IPS-18a (cell line): ENCODE measurements around the gene HRH2.

ENCODE experiments used
- H3K27ac ChIP-seq: one replicate; pipeline ENCODE4 v1.5.1; 2013; ENCODE audit warnings: low read length
- H3K27me3 ChIP-seq: one replicate; pipeline ENCODE4 v1.6.1; 2013; ENCODE audit warnings: mild to moderate bottlenecking, low read length; ENCODE audit not compliant: control insufficient read depth, insufficient read depth
- H3K36me3 ChIP-seq: one replicate; pipeline ENCODE4 v1.6.1; 2013; ENCODE audit warnings: low read depth, low read length; ENCODE audit not compliant: control insufficient read depth
- H3K4me1 ChIP-seq: one replicate; pipeline ENCODE4 v1.6.1; 2013; ENCODE audit warnings: low read depth, low read length; ENCODE audit not compliant: control insufficient read depth
- H3K4me3 ChIP-seq: one replicate; pipeline ENCODE4 v1.5.1; 2013; ENCODE audit warnings: low read length
- H3K9ac ChIP-seq: one replicate; pipeline ENCODE4 v1.6.1; 2013; ENCODE audit warnings: mild to moderate bottlenecking, low read length, moderate library complexity
- H3K9me3 ChIP-seq: one replicate; pipeline ENCODE4 v1.6.1; 2013; ENCODE audit warnings: low read depth, low read length; ENCODE audit not compliant: control insufficient read depth

The HRH2 gene

DNA sequence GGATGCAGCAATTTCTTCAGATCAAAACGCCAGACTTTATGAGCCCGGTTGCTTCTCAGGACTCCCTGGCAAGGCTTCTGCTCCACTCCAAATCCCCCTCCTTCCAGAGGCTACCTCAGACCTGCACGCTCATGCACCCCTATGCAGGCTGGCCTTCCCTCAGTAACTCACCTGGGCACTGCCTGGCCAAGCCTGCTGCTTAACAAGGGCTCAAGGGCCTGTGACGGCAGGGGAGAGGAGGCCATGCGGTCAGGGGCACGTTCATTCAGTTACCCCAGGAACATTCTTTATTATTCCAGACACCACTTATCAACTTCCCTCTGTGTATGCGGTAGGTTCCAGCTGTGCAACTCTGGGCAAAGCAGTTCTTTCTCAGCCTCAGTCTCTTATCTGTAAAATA lies 79.6 kb downstream of the HRH2 start:
- Histone ChIP-seq H3K4me1 (no peaks in the 10 kb centered on the region), H3K4me3 (no peak overlapping the region), H3K36me3 (no peaks in the 10 kb centered on the region), H3K27ac (no peak overlapping the region), H3K9me3 (no peaks in the 10 kb centered on the region), H3K27me3 (no peaks in the 10 kb centered on the region), H3K9ac (no peak overlapping the region)

DNA sequence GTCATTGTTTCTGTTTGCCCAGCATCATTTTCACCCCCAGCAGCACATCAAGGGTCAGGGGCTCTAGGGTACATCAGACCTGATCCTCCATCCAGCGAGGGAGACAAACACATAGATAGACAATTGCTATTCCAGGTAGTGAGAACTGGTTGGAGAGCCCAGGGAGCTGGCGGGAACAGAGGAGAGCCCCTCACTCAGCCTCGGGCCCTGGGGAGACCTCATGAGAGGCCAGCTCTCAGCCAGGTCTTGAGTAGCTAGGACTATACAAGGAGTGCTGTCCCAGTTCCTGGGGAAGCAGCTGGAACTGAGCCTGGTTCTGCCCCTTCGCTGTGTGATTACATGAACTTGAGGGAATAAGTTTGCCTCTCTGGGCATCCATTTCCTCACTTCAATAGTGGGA lies 80.3 kb downstream of the HRH2 start:
- Histone ChIP-seq H3K4me3 (no peak overlapping the region), H3K4me1 (no peaks in the 10 kb centered on the region), H3K27ac (no peak overlapping the region), H3K9me3 (no peaks in the 10 kb centered on the region), H3K9ac (no peak overlapping the region), H3K36me3 (no peaks in the 10 kb centered on the region), H3K27me3 (no peaks in the 10 kb centered on the region)

DNA sequence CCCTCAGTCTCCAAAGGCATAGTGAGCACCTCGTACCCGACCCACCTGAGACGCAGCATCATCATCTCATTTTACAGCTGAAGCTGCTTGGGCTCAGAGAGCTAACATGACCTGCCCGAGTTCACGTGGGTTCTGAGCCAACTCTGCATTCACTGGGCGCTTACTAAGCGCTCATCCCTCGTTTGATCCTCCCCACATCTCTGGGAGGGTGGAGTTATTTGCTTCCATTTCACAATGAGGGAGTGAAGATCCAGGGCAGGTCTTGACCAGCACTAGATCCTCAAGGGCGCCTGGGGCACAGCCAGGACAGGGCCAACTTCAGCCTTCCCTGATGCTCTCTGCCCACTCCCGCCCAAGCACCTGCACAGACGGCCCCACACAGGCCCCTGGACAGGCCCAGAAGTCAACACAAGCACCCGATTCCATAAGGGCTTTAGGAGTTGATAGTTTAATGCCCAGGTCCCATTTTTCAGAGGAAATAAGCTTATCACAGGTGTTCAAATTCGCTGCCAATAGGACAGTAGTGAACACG lies 80.8 kb downstream of the HRH2 start:
- H3K36me3 ChIP-seq: no peaks in the 10 kb centered on the region
- no peak overlapping the region for H3K27ac ChIP-seq
- no peaks in the 10 kb centered on the region for H3K27me3 ChIP-seq
- no peak overlapping the region for H3K9ac ChIP-seq
- H3K4me3 ChIP-seq: no peak overlapping the region
- H3K9me3 ChIP-seq: no peaks in the 10 kb centered on the region
- no peaks in the 10 kb centered on the region for H3K4me1 ChIP-seq

GRCh38 chr5:175740014-175740413 lies 82.1 kb downstream of the HRH2 start:
- H3K4me1 ChIP-seq: no peaks in the 10 kb centered on the region
- H3K9me3 ChIP-seq: no peaks in the 10 kb centered on the region
- H3K27me3 ChIP-seq: no peaks in the 10 kb centered on the region
- no peak overlapping the region for H3K4me3 ChIP-seq
- H3K36me3 ChIP-seq: no peaks in the 10 kb centered on the region
- H3K27ac ChIP-seq: no peak overlapping the region
- H3K9ac ChIP-seq: no peak overlapping the region

DNA sequence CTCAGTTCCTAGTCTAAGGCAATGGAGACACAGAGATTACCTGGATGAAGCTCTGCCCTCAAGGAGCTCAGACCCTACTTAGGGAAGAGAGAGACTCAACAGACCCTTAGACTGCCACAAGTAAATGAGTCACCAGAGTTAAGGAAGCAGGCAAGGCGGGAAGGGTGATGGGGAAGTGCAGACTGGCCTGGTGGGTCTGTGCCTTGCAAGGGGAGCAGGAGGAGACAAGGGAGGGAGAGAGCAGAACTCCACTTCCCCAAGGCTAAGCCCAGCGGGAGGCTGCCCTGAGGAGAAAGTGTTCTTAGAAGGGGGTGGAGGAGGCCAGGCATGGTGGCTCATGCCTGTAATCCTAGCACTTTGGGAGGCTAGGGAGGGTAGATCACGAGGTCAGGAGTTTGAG lies 83.7 kb downstream of the HRH2 start:
- no peak overlapping the region for H3K4me3 ChIP-seq
- no peaks in the 10 kb centered on the region for H3K27me3 ChIP-seq
- H3K4me1 ChIP-seq: no peaks in the 10 kb centered on the region
- H3K27ac ChIP-seq: no peak overlapping the region
- H3K9ac ChIP-seq: no peak overlapping the region
- H3K9me3 ChIP-seq: no peaks in the 10 kb centered on the region
- H3K36me3 ChIP-seq: no peaks in the 10 kb centered on the region

GRCh38 chr5:175742290-175742994 lies 84.6 kb downstream of the HRH2 start:
- H3K27ac ChIP-seq: no peak overlapping the region
- no peaks in the 10 kb centered on the region for H3K27me3 ChIP-seq
- H3K9ac ChIP-seq: no peak overlapping the region
- H3K9me3 ChIP-seq: no peaks in the 10 kb centered on the region
- H3K4me1 ChIP-seq: peaks cover 3% of the 10 kb centered on the region
- H3K36me3 ChIP-seq: no peaks in the 10 kb centered on the region
- H3K4me3 ChIP-seq: no peak overlapping the region

- no peaks in the 10 kb centered on the region for H3K36me3 ChIP-seq
- no peak overlapping the region for H3K9ac ChIP-seq
- no peaks in the 10 kb centered on the region for H3K9me3 ChIP-seq
- no peak overlapping the region for H3K27ac ChIP-seq
- no peaks in the 10 kb centered on the region for H3K27me3 ChIP-seq
- no peak overlapping the region for H3K4me3 ChIP-seq
- peaks cover 3% of the 10 kb centered on the region for H3K4me1 ChIP-seq
Observed at GRCh38 chr5:175743676-175744210, 85.9 kb downstream of the HRH2 start.

GRCh38 chr5:175745210-175745609 lies 87.3 kb downstream of the HRH2 start:
- H3K9me3 ChIP-seq: no peaks in the 10 kb centered on the region
- no peak overlapping the region for H3K27ac ChIP-seq
- H3K36me3 ChIP-seq: no peaks in the 10 kb centered on the region

DNA sequence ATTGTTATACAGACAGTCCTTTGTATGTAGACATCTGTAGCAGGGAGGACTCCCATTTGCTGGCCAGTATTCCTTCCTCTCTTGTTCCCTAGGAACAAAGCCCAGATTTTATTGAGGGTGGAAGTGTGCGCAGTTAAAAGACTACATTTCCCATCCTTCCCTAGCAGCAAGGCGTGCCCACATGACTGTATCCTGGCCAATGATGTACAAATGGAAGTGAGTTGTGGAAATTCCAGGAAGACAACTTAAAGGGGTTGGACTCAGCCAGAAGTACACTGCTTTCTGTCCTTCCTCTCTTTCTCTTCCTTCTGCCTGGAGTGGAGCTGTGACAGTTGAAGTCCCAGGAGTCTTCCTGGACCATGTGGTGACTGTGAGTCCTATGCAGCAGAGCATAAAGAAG lies 89.0 kb downstream of the HRH2 start:
- peaks cover 3% of the 10 kb centered on the region for H3K4me1 ChIP-seq
- no peaks in the 10 kb centered on the region for H3K27me3 ChIP-seq
- no peaks in the 10 kb centered on the region for H3K36me3 ChIP-seq
- no peaks in the 10 kb centered on the region for H3K9me3 ChIP-seq
- no peak overlapping the region for H3K9ac ChIP-seq
- no peak overlapping the region for H3K27ac ChIP-seq
- no peak overlapping the region for H3K4me3 ChIP-seq

More at GRCh38 chr5:175745210-175745609, 87.3 kb downstream of the HRH2 start:
- no peaks in the 10 kb centered on the region for H3K27me3 ChIP-seq
- peaks cover 3% of the 10 kb centered on the region for H3K4me1 ChIP-seq
- H3K9ac ChIP-seq: no peak overlapping the region
- no peak overlapping the region for H3K4me3 ChIP-seq

DNA sequence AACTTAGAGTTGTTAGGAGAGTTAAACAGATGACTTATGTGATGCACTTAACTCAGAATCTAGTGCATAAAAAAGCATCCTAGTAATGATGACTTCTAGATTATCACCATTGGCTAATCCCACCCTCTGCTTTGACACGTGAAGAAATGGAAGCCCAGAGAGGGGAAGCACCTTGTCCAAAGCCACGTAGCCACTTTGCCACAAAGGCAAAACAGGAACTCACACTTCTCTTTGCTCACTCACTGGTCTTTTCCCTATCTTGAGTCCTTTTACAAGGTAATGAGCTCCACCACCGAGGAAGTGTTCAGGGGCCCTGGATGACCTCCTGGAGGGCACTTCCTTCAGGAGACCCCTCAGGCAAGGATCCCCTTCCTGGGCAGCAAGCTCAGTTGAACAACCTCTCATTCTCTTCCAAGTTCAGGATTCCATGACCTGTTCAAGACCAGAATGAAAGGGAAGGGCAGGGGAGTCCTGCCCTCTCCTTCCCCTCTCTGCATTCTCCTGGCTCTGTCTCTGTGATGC lies 89.7 kb downstream of the HRH2 start:
- no peaks in the 10 kb centered on the region for H3K27me3 ChIP-seq
- H3K9ac ChIP-seq: no peak overlapping the region
- H3K4me1 ChIP-seq: peaks cover 3% of the 10 kb centered on the region
- no peaks in the 10 kb centered on the region for H3K9me3 ChIP-seq
- no peak overlapping the region for H3K27ac ChIP-seq
- H3K4me3 ChIP-seq: no peak overlapping the region
- H3K36me3 ChIP-seq: no peaks in the 10 kb centered on the region

DNA sequence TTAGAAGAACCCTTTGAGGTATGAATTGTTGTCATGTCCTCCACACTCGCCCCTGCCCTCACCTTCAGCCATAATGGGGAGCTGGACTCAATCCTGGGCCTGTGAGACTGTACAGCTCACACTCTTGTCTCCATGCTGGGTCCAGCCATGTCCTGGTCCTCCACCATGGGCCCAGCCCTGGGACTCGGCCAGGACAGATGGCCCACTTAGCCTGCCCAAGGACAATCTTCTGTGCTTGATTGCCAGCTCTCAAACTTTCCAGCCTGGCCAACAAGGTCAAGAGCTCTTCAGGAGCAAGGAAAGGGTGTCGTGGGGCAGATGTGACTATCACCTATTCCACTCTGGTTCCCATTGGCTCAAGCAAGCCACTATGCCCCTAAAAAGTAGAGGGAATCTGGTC lies 90.8 kb downstream of the HRH2 start:
- H3K9ac ChIP-seq: no peak overlapping the region
- H3K4me1 ChIP-seq: peaks cover 3% of the 10 kb centered on the region
- no peaks in the 10 kb centered on the region for H3K36me3 ChIP-seq
- H3K27me3 ChIP-seq: no peaks in the 10 kb centered on the region
- H3K4me3 ChIP-seq: no peak overlapping the region
- H3K27ac ChIP-seq: no peak overlapping the region
- H3K9me3 ChIP-seq: no peaks in the 10 kb centered on the region

- no peak overlapping the region for H3K4me3 ChIP-seq
- H3K9ac ChIP-seq: no peak overlapping the region
- no peaks in the 10 kb centered on the region for H3K36me3 ChIP-seq
- no peaks in the 10 kb centered on the region for H3K9me3 ChIP-seq
- H3K27ac ChIP-seq: no peak overlapping the region
- no peaks in the 10 kb centered on the region for H3K27me3 ChIP-seq
- peaks cover 6% of the 10 kb centered on the region for H3K4me1 ChIP-seq
Observed at GRCh38 chr5:175749591-175749990, 91.7 kb downstream of the HRH2 start.
